Measurements from ENCODE around the gene TMEM25. TPM values are rescaled to one million over a fixed set of nuclear protein-coding genes. Genes with fewer than 3 reads are reported as not detected.
A peak's percentile ranks its signal among the peaks of the same experiment; 100 is the strongest.
"Not testable (repeated sequence)": the region's sequence is repeated elsewhere in the genome, so short reads cannot be mapped to it uniquely, and the experiment has no call there.

The TMEM25 gene
- total and polyA plus RNA-seq, 7 experiments from 2014 or later: 12.1 to 32.8 (median 27.6) TPM

GRCh38 chr11:118570787-118571186 is 39.8 kb downstream of the TMEM25 start:
- POLR2A ChIA-PET: interaction anchor here (0.6 to 3.8 kb wide), 5 partner anchors 9 to 213 kb away, joined by 3 to 27 read pairs (median 3); no protein-coding TSS in a partner anchor

GRCh38 chr11:118571701-118572060 is 40.7 kb downstream of the TMEM25 start:
- H3K4me3 Mint-ChIP-seq: peak overlapping the region; percentile 83 to 99 (median 96)
- not testable (repeated sequence) for ATAC-seq; H3K27me3 Mint-ChIP-seq; H3K36me3 ChIP-seq (ENCODE audit: control insufficient read depth in 2 of 3, insufficient read depth in 3 of 3, low read length in 3 of 3); H3K36me3 Mint-ChIP-seq; H3K9me3 Mint-ChIP-seq; H3K27me3 ChIP-seq (ENCODE audit: control insufficient read depth in 2 of 2, insufficient read depth in 2 of 2, low read length in 2 of 2); H3K9me3 ChIP-seq (ENCODE audit: control insufficient read depth in 2 of 3, low read length in 3 of 3)
- H3K27ac ChIP-seq (ENCODE audit: low read depth, low read length): peak overlapping the region; percentile 100
- intact Hi-C loops (cut with micrococcal nuclease): loop anchor here (1.0 to 5.0 kb wide), 12 partner anchors 37 to 584 kb away; partner anchors contain the start of genes ATP5MG (in 2 of the 2), CENATAC (in 2 of the 2), BCL9L (in 1 of the 2) and CD3D (in 1 of the 2)
- H3K4me1 ChIP-seq (ENCODE audit: control insufficient read depth in 2 of 2, insufficient read depth in 2 of 2, low read length in 2 of 2): peaks cover 26 to 36% of the 10 kb centered on the region in 2 donors
- peak in 3 of 9 donors; percentile 4 to 23 (median 11) for DNase-seq
- peaks cover 32 to 51% (median 45%) of the 10 kb centered on the region in 7 donors for H3K4me1 Mint-ChIP-seq
- H3K4me3 ChIP-seq (ENCODE audit: low read length): peak overlapping the region; percentile 98
- ChIA-PET CTCF (interaction anchor here (0.7 kb wide), 1 partner anchor 236 kb away, joined by 4 read pairs; no protein-coding TSS in a partner anchor), POLR2A (interaction anchor here (0.6 to 3.8 kb wide), 17 partner anchors 8 to 809 kb away, joined by 3 to 27 read pairs (median 3); partner anchors contain the start of genes CENATAC, KMT2A, RPS25 and TRAPPC4)
- peak overlapping the region; percentile 92 to 98 (median 98) for H3K27ac Mint-ChIP-seq

More at GRCh38 chr11:118570787-118571186, 39.8 kb downstream of the TMEM25 start:
- Histone ChIP-seq H3K36me3 (ENCODE audit: control insufficient read depth in 2 of 3, insufficient read depth in 3 of 3, low read length in 3 of 3) (peaks cover 0 to 7% (median 0%) of the 10 kb centered on the region in 3 experiments), H3K27me3 (ENCODE audit: control insufficient read depth in 2 of 2, insufficient read depth in 2 of 2, low read length in 2 of 2) (no peaks in the 10 kb centered on the region), H3K4me3 (ENCODE audit: low read length) (no peak overlapping the region), H3K27ac (ENCODE audit: low read depth, low read length) (peak overlapping the region; percentile 100), H3K9me3 (ENCODE audit: control insufficient read depth in 2 of 3, low read length in 3 of 3) (no peaks in the 10 kb centered on the region), H3K4me1 (ENCODE audit: control insufficient read depth in 2 of 2, insufficient read depth in 2 of 2, low read length in 2 of 2) (peaks cover 25 to 31% of the 10 kb centered on the region in 2 donors)
- CTCF ChIA-PET: no interaction called here
- H3K4me1 Mint-ChIP-seq: peaks cover 29 to 47% (median 40%) of the 10 kb centered on the region in 7 donors
- peak overlapping the region in 8 of 9 donors; percentile 92 to 98 (median 98) for H3K27ac Mint-ChIP-seq
- no peak for DNase-seq
- peak overlapping the region in 6 of 10 donors; percentile 10 to 99 (median 64) for H3K4me3 Mint-ChIP-seq
- no peaks in the 10 kb centered on the region for H3K27me3 Mint-ChIP-seq
- ATAC-seq: no peak
- peaks cover 0 to 7% (median 0%) of the 10 kb centered on the region in 5 donors for H3K36me3 Mint-ChIP-seq
- intact Hi-C loops (cut with micrococcal nuclease): loop anchor here (5.0 kb wide), 5 partner anchors 228 to 583 kb away; partner anchors contain the start of genes BCL9L (in 1 of the 2), CD3D (in 1 of the 2), CD3G (in 1 of the 2) and CENATAC (in 1 of the 2)
- H3K9me3 Mint-ChIP-seq: peaks cover 0 to 2% (median 0%) of the 10 kb centered on the region in 11 donors

GRCh38 chr11:118572061-118572980 is 41.3 kb downstream of the TMEM25 start, which contains the start of gene ARCN1:
TSS of gene ARCN1 (plus strand) at chr11:118572409. CDS start at chr11:118572548, 139 bp downstream.
- H3K27me3 ChIP-seq (ENCODE audit: control insufficient read depth in 2 of 2, insufficient read depth in 2 of 2, low read length in 2 of 2): no peaks in the 10 kb centered on the region
- Mint-ChIP-seq H3K27me3 (no peaks in the 10 kb centered on the region), H3K36me3 (peaks cover 0 to 9% (median 2%) of the 10 kb centered on the region in 5 donors), H3K9me3 (peaks cover 0 to 2% (median 0%) of the 10 kb centered on the region in 11 donors), H3K4me3 (peak within 1 kb of the TSS; percentile 83 to 99 (median 96)), H3K27ac (peak within 1 kb of the TSS; percentile 92 to 98 (median 98)), H3K4me1 (peaks cover 35 to 58% (median 50%) of the 10 kb centered on the region in 7 donors)
- ChIA-PET CTCF (interaction anchor here (0.7 to 1.3 kb wide), 2 partner anchors 37 to 236 kb away, joined by 3 to 4 read pairs; no protein-coding TSS in a partner anchor), POLR2A (interaction anchor here (0.6 to 3.8 kb wide), 19 partner anchors 8 to 809 kb away, joined by 3 to 27 read pairs (median 3); partner anchors contain the start of genes CENATAC, KMT2A, RPS25 and TRAPPC4)
- DNase-seq (peak; percentile 58 to 82 (median 79)), ATAC-seq (peak; percentile 94)
- H3K36me3 ChIP-seq (ENCODE audit: control insufficient read depth in 2 of 3, insufficient read depth in 3 of 3, low read length in 3 of 3): peaks cover 0 to 10% (median 0%) of the 10 kb centered on the region in 3 experiments
- H3K4me1 ChIP-seq (ENCODE audit: control insufficient read depth in 2 of 2, insufficient read depth in 2 of 2, low read length in 2 of 2): peaks cover 26 to 36% of the 10 kb centered on the region in 2 donors
- intact Hi-C loops (cut with micrococcal nuclease): loop anchor here (1.0 to 5.0 kb wide), 12 partner anchors 36 to 585 kb away; partner anchors contain the start of genes ATP5MG (in 2 of the 2), CENATAC (in 2 of the 2), BCL9L (in 1 of the 2) and CD3D (in 1 of the 2)
- H3K4me3 ChIP-seq (ENCODE audit: low read length): peak within 1 kb of the TSS; percentile 98
- peak within 1 kb of the TSS; percentile 100 for H3K27ac ChIP-seq (ENCODE audit: low read depth, low read length)
- no peaks in the 10 kb centered on the region for H3K9me3 ChIP-seq (ENCODE audit: control insufficient read depth in 2 of 3, low read length in 3 of 3)

GRCh38 chr11:118572981-118573550 is 42.1 kb downstream of the TMEM25 start:
- Histone ChIP-seq H3K27ac (ENCODE audit: low read depth, low read length) (peak overlapping the region; percentile 100), H3K4me3 (ENCODE audit: low read length) (peak overlapping the region; percentile 98), H3K27me3 (ENCODE audit: control insufficient read depth in 2 of 2, insufficient read depth in 2 of 2, low read length in 2 of 2) (no peaks in the 10 kb centered on the region), H3K9me3 (ENCODE audit: control insufficient read depth in 2 of 3, low read length in 3 of 3) (no peaks in the 10 kb centered on the region), H3K4me1 (ENCODE audit: control insufficient read depth in 2 of 2, insufficient read depth in 2 of 2, low read length in 2 of 2) (peaks cover 26 to 36% of the 10 kb centered on the region in 2 donors), H3K36me3 (ENCODE audit: control insufficient read depth in 2 of 3, insufficient read depth in 3 of 3, low read length in 3 of 3) (peaks cover 0 to 12% (median 0%) of the 10 kb centered on the region in 3 experiments)
- peak overlapping the region; percentile 92 to 98 (median 98) for H3K27ac Mint-ChIP-seq
- H3K27me3 Mint-ChIP-seq: no peaks in the 10 kb centered on the region
- H3K36me3 Mint-ChIP-seq: peaks cover 0 to 12% (median 5%) of the 10 kb centered on the region in 5 donors
- H3K4me1 Mint-ChIP-seq: peaks cover 38 to 63% (median 55%) of the 10 kb centered on the region in 7 donors
- intact Hi-C loops (cut with micrococcal nuclease): loop anchor here (1.0 to 5.0 kb wide), 14 partner anchors 8 to 586 kb away; partner anchors contain the start of genes ATP5MG (in 2 of the 2), CENATAC (in 2 of the 2), IFT46 (in 2 of the 2) and RPS25 (in 2 of the 2)
- H3K4me3 Mint-ChIP-seq: peak overlapping the region; percentile 83 to 99 (median 96)
- H3K9me3 Mint-ChIP-seq: peaks cover 0 to 2% (median 0%) of the 10 kb centered on the region in 11 donors
- POLR2A ChIA-PET: interaction anchor here (1.1 to 3.8 kb wide), 6 partner anchors 11 to 254 kb away, joined by 3 to 27 read pairs (median 5); partner anchors contain the start of gene KMT2A
- ATAC-seq: peak; percentile 47
- CTCF ChIA-PET: interaction anchor here (1.3 kb wide), 1 partner anchor 36 kb away, joined by 3 read pairs; no protein-coding TSS in a partner anchor
- peak in 8 of 9 donors; percentile 21 to 39 (median 30) for DNase-seq

GRCh38 chr11:118574636-118575035 is 43.6 kb downstream of the TMEM25 start:
- Histone ChIP-seq H3K4me1 (ENCODE audit: control insufficient read depth in 2 of 2, insufficient read depth in 2 of 2, low read length in 2 of 2) (peaks cover 26 to 36% of the 10 kb centered on the region in 2 donors), H3K4me3 (ENCODE audit: low read length) (no peak overlapping the region), H3K27me3 (ENCODE audit: control insufficient read depth in 2 of 2, insufficient read depth in 2 of 2, low read length in 2 of 2) (no peaks in the 10 kb centered on the region), H3K27ac (ENCODE audit: low read depth, low read length) (peak overlapping the region; percentile 40), H3K36me3 (ENCODE audit: control insufficient read depth in 2 of 3, insufficient read depth in 3 of 3, low read length in 3 of 3) (peaks cover 0 to 12% (median 0%) of the 10 kb centered on the region in 3 experiments), H3K9me3 (ENCODE audit: control insufficient read depth in 2 of 3, low read length in 3 of 3) (no peaks in the 10 kb centered on the region)
- ChIA-PET POLR2A (interaction anchor here (3.8 kb wide), 1 partner anchor 35 kb away, joined by 27 read pairs; no protein-coding TSS in a partner anchor), CTCF (no interaction called here)
- H3K4me3 Mint-ChIP-seq: peak overlapping the region; percentile 51 to 94 (median 68)
- DNase-seq (no peak), ATAC-seq (no peak)
- H3K36me3 Mint-ChIP-seq: peaks cover 0 to 12% (median 5%) of the 10 kb centered on the region in 5 donors
- H3K4me1 Mint-ChIP-seq: peaks cover 46 to 75% (median 66%) of the 10 kb centered on the region in 7 donors
- intact Hi-C loops (cut with micrococcal nuclease): loop anchor here (5.0 kb wide), 5 partner anchors 232 to 587 kb away; partner anchors contain the start of genes BCL9L (in 1 of the 2), CD3D (in 1 of the 2), CD3G (in 1 of the 2) and CENATAC (in 1 of the 2)
- H3K27ac Mint-ChIP-seq: peak overlapping the region in 6 of 9 donors; percentile 32 to 74 (median 54)
- no peaks in the 10 kb centered on the region for H3K27me3 Mint-ChIP-seq
- peaks cover 0 to 2% (median 0%) of the 10 kb centered on the region in 11 donors for H3K9me3 Mint-ChIP-seq
